Caki2 (cell line): Measurements from ENCODE around the gene KRTAP17-1. TPM values are rescaled to one million over a fixed set of nuclear protein-coding genes. Genes with fewer than 3 reads are reported as not detected.
"Not testable (repeated sequence)": the region's sequence is repeated elsewhere in the genome, so short reads cannot be mapped to it uniquely, and the experiment has no call there.

Experiments used
- DNase-seq: peaks from one replicate; pipeline ENCODE4 v3.0.0-alpha.2; 2015; ENCODE audit warnings: low read depth
- in situ Hi-C: cut with HindIII; loops from 2 replicates; pipeline ENCODE4 v1.10.0; 2016; ENCODE audit warnings: low sequenced_read_pairs, low pct_unique_long_range_greater_than_20kb, mixed read lengths
- total RNA-seq: library from RNA; depleted of rRNA; stranded (reverse); fragments of >200 nt; shearing (Covaris generic); gene quantifications from 2 replicates; pipeline ENCODE4 v1.2.3, GENCODE V29; 2014; ENCODE audit warnings: low replicate concordance; rRNA removed

The KRTAP17-1 gene
- total RNA-seq, 1 experiment from 2014 or later: not detected

- no peak for DNase-seq
- in situ Hi-C loops: no loop called here
Observed at GRCh38 chr17:41271858-41272257, 43.7 kb downstream of the KRTAP17-1 start.

- in situ Hi-C loops, DNase-seq: not testable (repeated sequence)
Observed at GRCh38 chr17:41271323-41271722, 44.2 kb downstream of the KRTAP17-1 start.

GRCh38 chr17:41267711-41268110, 47.8 kb downstream of the KRTAP17-1 start:
- in situ Hi-C loops: no loop called here
- no peak for DNase-seq

GRCh38 chr17:41265078-41265477, 50.4 kb downstream of the KRTAP17-1 start, which contains the start of gene KRTAP9-6:
Gene KRTAP9-6 (plus strand): TSS chr17:41265378. CDS start chr17:41265378, 0 bp downstream.
- DNase-seq: no peak
- in situ Hi-C loops: no loop called here

Other genes starting within 250 kb of the KRTAP17-1 start
- gene KRTAP2-4, start 249.8 kb downstream of the KRTAP17-1 start, total RNA-seq: not detected in 2 replicates
- gene KRTAP4-7, start 231.6 kb downstream of the KRTAP17-1 start, total RNA-seq: not detected in 2 replicates
- not detected in 2 replicates for gene KRTAP4-8, start 217.6 kb downstream of the KRTAP17-1 start, total RNA-seq
- not detected in 2 replicates for gene KRTAP4-16, start 213.5 kb downstream of the KRTAP17-1 start, total RNA-seq
- not detected in 2 replicates for gene KRTAP4-9, start 210.3 kb downstream of the KRTAP17-1 start, total RNA-seq
- not detected in 2 replicates for gene KRTAP4-11, start 197.3 kb downstream of the KRTAP17-1 start, total RNA-seq
- gene KRTAP4-12, start 191.5 kb downstream of the KRTAP17-1 start, total RNA-seq: not detected in 2 replicates
- not detected in 2 replicates for gene KRTAP4-6, start 175.2 kb downstream of the KRTAP17-1 start, total RNA-seq
- gene KRTAP4-5, start 165.9 kb downstream of the KRTAP17-1 start, total RNA-seq: not detected in 2 replicates
- gene KRTAP4-4, start 155.0 kb downstream of the KRTAP17-1 start, total RNA-seq: not detected in 2 replicates
- gene KRTAP4-3, start 147.5 kb downstream of the KRTAP17-1 start, total RNA-seq: not detected in 2 replicates
- gene KRTAP4-2, start 137.5 kb downstream of the KRTAP17-1 start, total RNA-seq: not detected in 2 replicates
- gene KRTAP4-1, start 130.8 kb downstream of the KRTAP17-1 start, total RNA-seq: not detected in 2 replicates
- gene KRTAP9-1, start 125.8 kb downstream of the KRTAP17-1 start, total RNA-seq: not detected in 2 replicates
- gene KRTAP9-2, start 89.1 kb downstream of the KRTAP17-1 start, total RNA-seq: not detected in 2 replicates
- gene KRTAP9-3, start 83.3 kb downstream of the KRTAP17-1 start, total RNA-seq: not detected in 2 replicates
- gene KRTAP9-8, start 77.7 kb downstream of the KRTAP17-1 start, total RNA-seq: not detected in 2 replicates
- gene KRTAP9-4, start 66.0 kb downstream of the KRTAP17-1 start, total RNA-seq: not detected in 2 replicates
- gene KRTAP9-9, start 60.3 kb downstream of the KRTAP17-1 start, total RNA-seq: not detected in 2 replicates
- not detected in 2 replicates for gene KRTAP9-6, start 50.3 kb downstream of the KRTAP17-1 start, total RNA-seq
- not detected in 2 replicates for gene KRTAP9-7, start 40.0 kb downstream of the KRTAP17-1 start, total RNA-seq
- gene KRTAP29-1, start 12.9 kb downstream of the KRTAP17-1 start, total RNA-seq: not detected in 2 replicates
- gene KRTAP16-1, start 6.4 kb downstream of the KRTAP17-1 start, total RNA-seq: not detected in 2 replicates
- gene KRT33A, start 35.1 kb upstream of the KRTAP17-1 start, total RNA-seq: not detected in 2 replicates
- not detected in 2 replicates for gene KRT33B, start 54.1 kb upstream of the KRTAP17-1 start, total RNA-seq
- gene KRT34, start 66.6 kb upstream of the KRTAP17-1 start, total RNA-seq: 0.20 TPM in 1 of 2 replicates, not detected in the other
- gene KRT31, start 81.9 kb upstream of the KRTAP17-1 start, total RNA-seq: not detected in 2 replicates
- not detected in 2 replicates for gene KRT37, start 108.9 kb upstream of the KRTAP17-1 start, total RNA-seq
- gene KRT38, start 125.3 kb upstream of the KRTAP17-1 start, total RNA-seq: not detected in 2 replicates
- not detected in 2 replicates for gene KRT32, start 151.7 kb upstream of the KRTAP17-1 start, total RNA-seq
- gene KRT35, start 165.4 kb upstream of the KRTAP17-1 start, total RNA-seq: not detected in 2 replicates
- gene KRT36, start 174.2 kb upstream of the KRTAP17-1 start, total RNA-seq: not detected in 2 replicates
- gene KRT13, start 189.9 kb upstream of the KRTAP17-1 start, total RNA-seq: 0.78 TPM in 1 of 2 replicates, not detected in the other
- 3.6 and 14.2 TPM in 2 replicates for gene KRT15, start 203.2 kb upstream of the KRTAP17-1 start, total RNA-seq
- gene KRT19, start 212.6 kb upstream of the KRTAP17-1 start, total RNA-seq: 682 and 694 TPM in 2 replicates